ENCODE measurements around the gene AGK. TPM values are rescaled to one million over a fixed set of nuclear protein-coding genes. Genes with fewer than 3 reads are reported as not detected.

AGK gene
- total and polyA plus RNA-seq, 2 of the 8 experiments (the other 6 are each of a cell fraction or from before 2014, with no cell fraction given), result 25.8 to 34.0 TPM

DNA sequence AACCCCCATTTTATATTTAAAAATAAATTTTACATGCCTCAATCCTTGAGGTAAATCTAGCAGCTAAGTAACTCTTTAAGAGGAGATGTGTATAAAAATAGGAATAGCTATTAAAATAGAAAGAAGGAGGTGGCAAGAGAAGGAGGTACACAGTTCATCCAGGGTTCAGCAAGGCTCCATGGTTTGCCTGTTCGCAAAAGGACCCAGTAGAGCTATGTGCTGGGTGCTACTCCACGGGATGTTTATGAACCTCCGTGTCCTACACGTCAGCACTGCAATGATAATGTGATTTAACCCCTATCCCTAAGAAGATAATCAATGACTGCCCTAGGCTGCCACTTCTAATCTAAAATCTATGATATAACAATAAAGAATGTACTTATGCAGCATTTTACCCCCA lies 151.7 kb downstream of the AGK start:
- ChIA-PET CTCF (ENCODE audit: partially characterized antibody) (interaction anchor here (0.6 to 1.4 kb wide), 5 partner anchors 15 to 40 kb away, joined by 3 to 7 read pairs (median 3); no protein-coding TSS in a partner anchor), POLR2A (ENCODE audit: partially characterized antibody) (interaction anchor here (1.1 to 3.6 kb wide), 4 partner anchors 9 to 36 kb away, joined by 3 to 16 read pairs (median 4); no protein-coding TSS in a partner anchor)
- DNase-seq (ENCODE audit: low read depth in 1 of 2, low spot score in 2 of 2) (no peak), FAIRE-seq (no peak)
- Histone ChIP-seq H3K79me1 (ENCODE audit: low read depth, low read length) (no peaks in the 10 kb centered on the region), H3K14ac (ENCODE audit: insufficient read length) (no peak overlapping the region), H2BK120ac (replicated peaks; ENCODE audit: low read depth, low read length) (no peak overlapping the region), H3K4me1 (replicated peaks in 1 of 4; ENCODE audit: control insufficient read depth in 3 of 4, insufficient read depth in 4 of 4, low read length in 3 of 4) (peaks cover 0 to 7% (median 6%) of the 10 kb centered on the region in 4 experiments; a peak in 6 of 7 replicates), H3K36me3 (ENCODE audit: control insufficient read depth in 2 of 4, insufficient read depth in 4 of 4, low read length in 3 of 4) (no peaks in the 10 kb centered on the region), H3K27ac (ENCODE audit: low read depth, low read length) (no peak overlapping the region), H3K23me2 (ENCODE audit: low read depth, low read length) (peaks cover 3% of the 10 kb centered on the region; the same call in 1 of the 2 replicates), H2BK12ac (ENCODE audit: low read depth, low read length) (no peak overlapping the region), H2BK15ac (ENCODE audit: low read length) (no peak overlapping the region), H3K27me3 (replicated peaks in 1 of 4; ENCODE audit: control insufficient read depth in 3 of 4, extremely low read depth in 1 of 4, insufficient read depth in 3 of 4, low read length in 3 of 4) (peaks cover 0 to 8% (median 5%) of the 10 kb centered on the region in 4 experiments; a peak in 3 of 7 replicates), H3K4me3 (ENCODE audit: extremely low read depth in 1 of 4, insufficient read depth in 2 of 4, low read depth in 3 of 4, low read length in 4 of 4) (peak overlapping the region in 1 of 4 experiments; percentile 82; a peak in 2 of 8 replicates), H3K4ac (replicated peaks; ENCODE audit: insufficient read length, low read depth, low read length) (no peak overlapping the region), H4K20me1 (replicated peaks in 1 of 2; ENCODE audit: control insufficient read depth in 1 of 2, insufficient read depth in 2 of 2, low read length in 2 of 2) (peaks cover 0 to 2% of the 10 kb centered on the region in 2 experiments), H3K56ac (replicated peaks; ENCODE audit: insufficient read length, low read depth, low read length) (no peak overlapping the region), H2AFZ (ENCODE audit: low read length) (no peak overlapping the region), H3K18ac (ENCODE audit: extremely low read depth, low read length) (no peak overlapping the region), H2AK5ac (ENCODE audit: low read depth, low read length) (no peak overlapping the region), H2BK5ac (ENCODE audit: low read depth, low read length) (no peak overlapping the region), H4K5ac (ENCODE audit: insufficient read length, low read depth, low read length) (no peak overlapping the region), H3K23ac (ENCODE audit: insufficient read length) (no peak overlapping the region), H3K9ac (replicated peaks in 1 of 4; ENCODE audit: extremely low read depth in 1 of 4, low read depth in 3 of 4, low read length in 3 of 4) (no peak overlapping the region), H3K79me2 (ENCODE audit: control insufficient read depth in 1 of 2, insufficient read depth in 2 of 2, low read length in 2 of 2) (peaks cover 0 to 29% of the 10 kb centered on the region in 2 experiments; a peak in 2 of 4 replicates), H3K9me3 (ENCODE audit: insufficient read depth in 2 of 2, low read depth in 1 of 2, low read length in 1 of 2) (no peaks in the 10 kb centered on the region), H3K4me2 (ENCODE audit: insufficient read depth in 1 of 2, low read depth in 2 of 2, low read length in 2 of 2) (peak overlapping the region in 1 of 2 experiments; percentile 53; a peak in 1 of 4 replicates), H4K8ac (ENCODE audit: extremely low read depth, insufficient read depth, low read length) (no peak overlapping the region), H4K91ac (replicated peaks; ENCODE audit: insufficient read length, low read length) (no peak overlapping the region), H2BK20ac (ENCODE audit: low read length) (no peak overlapping the region)
- WGBS, 2 experiments (ENCODE audit: extremely low coverage in 1 of 2, insufficient coverage in 1 of 2, insufficient read length in 1 of 2, insufficient replicate concordance in 2 of 2, low coverage in 1 of 2, low lambda C conversion rate in 2 of 2, missing lambda C conversion rate in 1 of 2), result 84% methylated on average over 4 of the region's 4 CpGs; no CpG with 5 or more reads in 1 of the 2 experiments
- no peak for TF ChIP-seq TEAD4 (IDR thresholded peaks at IDR 0.05; ENCODE audit: low read depth, low read length)
- no peak for TF ChIP-seq TAF1 (IDR thresholded peaks at IDR 0.05; ENCODE audit: low read depth, low read length)
- no peak for TF ChIP-seq RFX5 (IDR thresholded peaks at IDR 0.05; ENCODE audit: borderline replicate concordance, low read depth, low read length)
- TF ChIP-seq GTF2F1 (IDR thresholded peaks at IDR 0.05; ENCODE audit: borderline replicate concordance, low read depth, low read length), result no peak
- no peak for TF ChIP-seq KDM4A (IDR thresholded peaks at IDR 0.05; ENCODE audit: low read depth, low read length, severe bottlenecking)
- TF ChIP-seq, protein P1, sequence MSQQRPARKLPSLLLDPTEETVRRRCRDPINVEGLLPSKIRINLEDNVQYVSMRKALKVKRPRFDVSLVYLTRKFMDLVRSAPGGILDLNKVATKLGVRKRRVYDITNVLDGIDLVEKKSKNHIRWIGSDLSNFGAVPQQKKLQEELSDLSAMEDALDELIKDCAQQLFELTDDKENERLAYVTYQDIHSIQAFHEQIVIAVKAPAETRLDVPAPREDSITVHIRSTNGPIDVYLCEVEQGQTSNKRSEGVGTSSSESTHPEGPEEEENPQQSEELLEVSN (IDR thresholded peaks at IDR 0.05), result no peak
- TF ChIP-seq JUND (IDR thresholded peaks at IDR 0.05; ENCODE audit: low read length), result no peak
- TF ChIP-seq ZNF274 (IDR thresholded peaks at IDR 0.05; ENCODE audit: borderline replicate concordance, extremely low read depth, low read length), result no peak
- TF ChIP-seq NANOG (IDR thresholded peaks at IDR 0.05; ENCODE audit: insufficient read depth, low read depth, low read length, poor library complexity, severe bottlenecking), result no peak
- TF ChIP-seq, protein P2, sequence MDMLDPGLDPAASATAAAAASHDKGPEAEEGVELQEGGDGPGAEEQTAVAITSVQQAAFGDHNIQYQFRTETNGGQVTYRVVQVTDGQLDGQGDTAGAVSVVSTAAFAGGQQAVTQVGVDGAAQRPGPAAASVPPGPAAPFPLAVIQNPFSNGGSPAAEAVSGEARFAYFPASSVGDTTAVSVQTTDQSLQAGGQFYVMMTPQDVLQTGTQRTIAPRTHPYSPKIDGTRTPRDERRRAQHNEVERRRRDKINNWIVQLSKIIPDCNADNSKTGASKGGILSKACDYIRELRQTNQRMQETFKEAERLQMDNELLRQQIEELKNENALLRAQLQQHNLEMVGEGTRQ (IDR thresholded peaks at IDR 0.05; ENCODE audit: low read length), result no peak
- TF ChIP-seq POU5F1 (IDR thresholded peaks at IDR 0.05; ENCODE audit: low read depth, low read length), result no peak
